Suprapubic skin (tissue), 3 donors: ENCODE measurements around the gene BCAS1.

Experiments used
- CTCF ChIP-seq, 2 donors: fragments of 200-600 bp in 1 of 2; fragments of 450-650 bp in 1 of 2; sonication (generic) in 1 of 2; IDR thresholded peaks; one replicate each; pipeline ENCODE4 v1.5.1; 2016 to 2019; ENCODE audit warnings: antibody characterized with exemption in 2 of 2, mild to moderate bottlenecking in 1 of 2, moderate library complexity in 1 of 2
- EP300 ChIP-seq: sonication (generic); formaldehyde crosslinking; IDR thresholded peaks from one replicate; pipeline ENCODE4 v1.6.1; 2017; ENCODE audit warnings: antibody characterized with exemption
- POLR2A ChIP-seq, 2 donors: fragments of 450-650 bp; IDR thresholded peaks; one replicate each; pipeline ENCODE4 v1.6.1; 2017; ENCODE audit warnings: antibody characterized with exemption in 2 of 2, mild to moderate bottlenecking in 2 of 2, moderate library complexity in 2 of 2

GRCh38 chr20:53914781-53915445, 155.5 kb downstream of the BCAS1 start:
- TF ChIP-seq CTCF (IDR thresholded peaks at IDR 0.05) (no peak), EP300 (no peak), POLR2A (IDR thresholded peaks at IDR 0.05) (no peak)
